ENCODE data around the gene GGNBP2. TPM values are rescaled to one million over a fixed set of nuclear protein-coding genes. Genes with fewer than 3 reads are reported as not detected.
A peak's percentile ranks its signal among the peaks of the same experiment; 100 is the strongest.

Gene GGNBP2, protein sequence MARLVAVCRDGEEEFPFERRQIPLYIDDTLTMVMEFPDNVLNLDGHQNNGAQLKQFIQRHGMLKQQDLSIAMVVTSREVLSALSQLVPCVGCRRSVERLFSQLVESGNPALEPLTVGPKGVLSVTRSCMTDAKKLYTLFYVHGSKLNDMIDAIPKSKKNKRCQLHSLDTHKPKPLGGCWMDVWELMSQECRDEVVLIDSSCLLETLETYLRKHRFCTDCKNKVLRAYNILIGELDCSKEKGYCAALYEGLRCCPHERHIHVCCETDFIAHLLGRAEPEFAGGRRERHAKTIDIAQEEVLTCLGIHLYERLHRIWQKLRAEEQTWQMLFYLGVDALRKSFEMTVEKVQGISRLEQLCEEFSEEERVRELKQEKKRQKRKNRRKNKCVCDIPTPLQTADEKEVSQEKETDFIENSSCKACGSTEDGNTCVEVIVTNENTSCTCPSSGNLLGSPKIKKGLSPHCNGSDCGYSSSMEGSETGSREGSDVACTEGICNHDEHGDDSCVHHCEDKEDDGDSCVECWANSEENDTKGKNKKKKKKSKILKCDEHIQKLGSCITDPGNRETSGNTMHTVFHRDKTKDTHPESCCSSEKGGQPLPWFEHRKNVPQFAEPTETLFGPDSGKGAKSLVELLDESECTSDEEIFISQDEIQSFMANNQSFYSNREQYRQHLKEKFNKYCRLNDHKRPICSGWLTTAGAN
- total RNA-seq (100 to 1,000 TPM; 105 to 190 (median 111) TPM), total RNA-seq (70.5 to 185 (median 148) reads per million in 29 experiments)
- 112 TPM for total RNA-seq (2013)

DNA sequence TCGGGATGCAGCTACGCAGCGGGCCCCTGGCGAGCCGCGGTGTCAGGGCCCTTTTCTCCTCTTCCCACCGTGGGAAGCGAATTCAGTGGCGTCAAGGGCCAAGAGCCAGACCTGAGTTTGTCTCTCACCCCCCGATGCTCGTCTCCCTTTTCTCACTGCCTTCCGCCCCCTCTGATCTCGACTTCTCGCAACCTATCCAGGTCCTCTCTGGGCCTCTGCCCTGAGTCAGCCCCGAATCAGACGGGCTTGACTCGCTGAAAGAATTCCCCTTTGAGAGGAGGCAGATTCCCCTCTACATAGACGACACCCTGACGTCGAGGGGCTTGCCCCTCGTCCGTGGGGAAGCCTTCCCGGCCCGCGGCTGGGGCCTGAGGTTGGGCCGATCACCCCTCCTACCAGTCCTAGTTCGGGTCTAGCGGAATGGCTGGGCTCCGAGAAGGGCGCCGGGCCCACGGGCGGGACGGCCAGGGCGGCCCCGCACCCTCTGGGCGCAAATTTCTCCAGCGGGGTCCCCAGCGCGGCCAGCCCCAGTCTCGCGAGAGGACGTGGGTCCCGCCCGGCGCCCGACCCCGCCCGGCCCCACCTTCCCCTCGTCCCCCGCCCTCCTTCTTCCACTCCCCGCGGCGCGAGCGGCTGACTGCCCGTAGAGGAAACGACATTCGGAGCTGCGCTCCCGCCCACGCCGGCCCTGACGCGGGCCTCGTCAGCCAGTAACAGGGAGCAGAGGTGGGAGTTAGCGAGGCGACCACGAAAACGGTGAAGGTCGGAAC is at the start of gene GGNBP2:
Gene GGNBP2, plus strand, starts transcription at position 613 of the 770 bp plus-strand sequence. CDS start 806 bp downstream, outside the sequence.
- DNase-seq (peak; percentile 80 to 97 (median 91)), ATAC-seq (replicated peaks in 1 of 4) (peak; percentile 74 to 77 (median 76))
- Histone ChIP-seq H3K27me3 (replicated peaks in 1 of 2; ENCODE audit: control insufficient read depth in 2 of 2, extremely low read depth in 1 of 2, insufficient read depth in 2 of 2, low read length in 1 of 2) (no peaks in the 10 kb centered on the region), H3K4me3 (ENCODE audit: control insufficient read depth in 1 of 2, extremely low read depth in 1 of 2, low read length in 1 of 2) (peak within 1 kb of the TSS; percentile 82 to 89), H3K27ac (ENCODE audit: low read length) (peak within 1 kb of the TSS; percentile 88), H3K9me3 (no peaks in the 10 kb centered on the region), H3K36me3 (ENCODE audit: control insufficient read depth in 2 of 2, extremely low read depth in 1 of 2, insufficient read depth in 1 of 2, low read length in 1 of 2) (peaks cover 0 to 10% of the 10 kb centered on the region in 2 donors), H3K4me1 (ENCODE audit: control insufficient read depth in 1 of 2, extremely low read depth in 1 of 2, insufficient read depth in 2 of 2, low read length in 2 of 2) (peaks cover 19 to 29% of the 10 kb centered on the region in 2 experiments)
- WGBS (ENCODE audit: insufficient coverage) = 0% methylated on average over 66 of the region's 71 CpGs
- Mint-ChIP-seq H3K27me3 (no peaks in the 10 kb centered on the region), H3K4me1 (peaks cover 33 to 38% (median 36%) of the 10 kb centered on the region in 3 donors), H3K27ac (peak within 1 kb of the TSS; percentile 95 to 96), H3K36me3 (peaks cover 7% of the 10 kb centered on the region), H3K9me3 (no peaks in the 10 kb centered on the region), H3K4me3 (peak within 1 kb of the TSS; percentile 92 to 96 (median 96))
- POLR2A ChIA-PET = interaction anchor here in 1 of 2 donors (2.1 kb wide), 1 partner anchor 9 kb away, joined by 11 read pairs; the partner anchor contains the start of genes MYO19 and PIGW
- CTCF ChIA-PET = interaction anchor here (0.6 to 1.0 kb wide), 5 partner anchors 9 to 959 kb away, joined by 3 to 5 read pairs (median 3); no protein-coding TSS in a partner anchor

DNA sequence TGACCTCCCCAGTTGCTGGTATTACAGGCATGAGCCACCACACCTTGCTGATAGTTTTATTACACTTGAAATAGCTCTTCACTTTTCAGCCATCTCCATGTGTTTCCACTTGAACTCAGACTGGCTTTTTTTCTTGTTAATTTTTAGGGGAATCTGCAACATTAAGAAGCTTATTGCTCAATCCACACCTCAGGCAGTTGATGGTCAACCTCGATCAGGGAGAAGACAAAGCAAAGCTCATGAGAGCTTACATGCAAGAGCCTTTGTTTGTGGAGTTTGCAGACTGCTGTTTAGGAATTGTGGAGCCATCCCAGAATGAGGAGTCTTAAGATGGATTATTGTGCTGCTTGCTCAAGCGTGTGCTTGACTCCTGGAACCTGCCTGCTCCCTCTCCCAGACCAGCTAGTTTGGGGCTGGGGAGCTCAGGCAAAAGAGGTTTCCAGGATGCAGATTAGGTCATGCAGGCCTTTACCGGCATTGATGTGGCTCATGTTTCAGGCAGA is 49.6 kb upstream of the GGNBP2 start:
- Histone ChIP-seq H3K4me1 (ENCODE audit: control insufficient read depth in 1 of 2, extremely low read depth in 1 of 2, insufficient read depth in 2 of 2, low read length in 2 of 2) (peaks cover 0 to 8% of the 10 kb centered on the region in 2 experiments), H3K36me3 (ENCODE audit: control insufficient read depth in 2 of 2, extremely low read depth in 1 of 2, insufficient read depth in 1 of 2, low read length in 1 of 2) (peaks cover 30 to 76% of the 10 kb centered on the region in 2 donors), H3K9me3 (no peaks in the 10 kb centered on the region), H3K4me3 (ENCODE audit: control insufficient read depth in 1 of 2, extremely low read depth in 1 of 2, low read length in 1 of 2) (no peak overlapping the region), H3K27ac (ENCODE audit: low read length) (no peak overlapping the region), H3K27me3 (replicated peaks in 1 of 2; ENCODE audit: control insufficient read depth in 2 of 2, extremely low read depth in 1 of 2, insufficient read depth in 2 of 2, low read length in 1 of 2) (no peaks in the 10 kb centered on the region)
- Mint-ChIP-seq H3K4me1 (peaks cover 17 to 26% (median 26%) of the 10 kb centered on the region in 3 donors), H3K27ac (no peak overlapping the region), H3K4me3 (no peak overlapping the region), H3K36me3 (peaks cover 37% of the 10 kb centered on the region), H3K9me3 (no peaks in the 10 kb centered on the region), H3K27me3 (no peaks in the 10 kb centered on the region)
- ChIA-PET CTCF (interaction anchor here in 1 of 2 donors (0.7 kb wide), 1 partner anchor 9 kb away, joined by 3 read pairs; the partner anchor contains the start of gene ZNHIT3), POLR2A (no interaction called here)
- ATAC-seq (replicated peaks in 1 of 4) (no peak), DNase-seq (no peak)
- WGBS (ENCODE audit: insufficient coverage) = 87% methylated on average over 3 of the region's 3 CpGs

DNA sequence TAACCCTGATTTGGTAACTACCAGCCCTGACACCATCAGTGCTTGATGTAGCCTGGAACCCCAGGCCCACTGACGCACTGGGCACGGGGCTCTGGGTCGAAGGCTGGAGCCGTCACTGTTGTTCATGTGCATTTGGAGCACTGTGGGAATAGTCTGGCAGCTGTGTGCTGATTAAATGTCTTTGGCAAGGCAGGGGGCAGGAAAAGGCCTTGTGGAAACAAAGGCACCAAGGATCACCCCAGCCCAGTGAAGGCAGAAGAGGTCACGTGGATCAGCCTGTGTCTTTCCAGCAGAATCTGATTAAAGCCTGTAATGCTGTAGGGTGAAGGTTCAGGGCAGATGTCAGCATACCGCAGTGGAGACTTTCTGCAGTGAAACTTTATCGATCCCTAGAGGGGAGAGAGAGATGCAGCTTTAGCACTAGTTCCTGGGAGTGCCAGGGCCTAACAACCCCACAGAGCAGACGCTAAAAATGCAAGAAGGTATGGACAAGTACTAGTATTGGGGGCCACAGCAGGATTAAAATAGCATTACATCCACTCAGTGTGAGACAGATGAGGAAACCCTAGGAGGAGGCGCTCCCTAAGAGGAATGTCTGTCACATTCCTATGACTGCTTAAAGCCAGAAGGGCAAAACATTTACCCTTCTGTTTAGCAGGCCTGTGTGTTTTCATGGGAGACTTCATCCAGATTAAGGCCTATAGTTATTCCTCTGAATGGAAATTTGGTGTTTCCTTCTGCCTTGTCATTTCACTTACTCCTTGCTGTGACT is 48.5 kb upstream of the GGNBP2 start:
- DNase-seq = peak in 1 of 35 experiments; percentile 9
- POLR2A ChIA-PET = no interaction called here
- Mint-ChIP-seq H3K4me1 (peaks cover 11 to 20% (median 20%) of the 10 kb centered on the region in 3 donors), H3K27me3 (no peaks in the 10 kb centered on the region), H3K9me3 (no peaks in the 10 kb centered on the region), H3K36me3 (peaks cover 35% of the 10 kb centered on the region), H3K4me3 (no peak overlapping the region), H3K27ac (no peak overlapping the region)
- peaks cover 29 to 82% of the 10 kb centered on the region in 2 donors for H3K36me3 ChIP-seq (ENCODE audit: control insufficient read depth in 2 of 2, extremely low read depth in 1 of 2, insufficient read depth in 1 of 2, low read length in 1 of 2)
- WGBS (ENCODE audit: insufficient coverage) = 94% methylated on average over 7 of the region's 9 CpGs
- no peak for ATAC-seq (replicated peaks in 1 of 4)
- no peaks in the 10 kb centered on the region for H3K9me3 ChIP-seq
- H3K4me3 ChIP-seq (ENCODE audit: control insufficient read depth in 1 of 2, extremely low read depth in 1 of 2, low read length in 1 of 2) = no peak overlapping the region
- no peaks in the 10 kb centered on the region for H3K27me3 ChIP-seq (replicated peaks in 1 of 2; ENCODE audit: control insufficient read depth in 2 of 2, extremely low read depth in 1 of 2, insufficient read depth in 2 of 2, low read length in 1 of 2)
- CTCF ChIA-PET = interaction anchor here in 1 of 2 donors (0.6 kb wide), 1 partner anchor 72 kb away, joined by 3 read pairs; no protein-coding TSS in a partner anchor
- no peak overlapping the region for H3K27ac ChIP-seq (ENCODE audit: low read length)
- H3K4me1 ChIP-seq (ENCODE audit: control insufficient read depth in 1 of 2, extremely low read depth in 1 of 2, insufficient read depth in 2 of 2, low read length in 2 of 2) = peaks cover 0 to 2% of the 10 kb centered on the region in 2 experiments

DNA sequence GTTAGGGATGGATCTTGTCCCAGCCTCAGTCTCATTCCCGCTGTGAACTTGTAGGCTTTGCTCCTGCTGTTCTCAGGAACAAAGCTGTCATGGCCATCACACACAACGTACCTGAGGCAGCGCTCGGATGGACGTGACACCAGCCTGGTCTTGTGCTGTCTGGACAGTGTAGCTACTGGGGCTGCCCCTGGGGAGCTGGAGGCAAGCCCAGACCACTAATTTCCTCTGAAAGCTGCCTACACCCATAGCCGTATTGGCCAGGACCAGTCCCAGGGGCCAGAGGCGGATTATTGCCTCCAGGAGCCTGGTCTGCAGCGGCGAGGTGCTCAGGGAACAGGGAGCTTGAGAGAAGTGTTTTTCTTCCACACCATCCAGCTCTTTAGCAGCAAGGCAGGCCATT is 46.6 kb upstream of the GGNBP2 start:
- H3K27ac ChIP-seq (ENCODE audit: low read length) = no peak overlapping the region
- H3K36me3 ChIP-seq (ENCODE audit: control insufficient read depth in 2 of 2, extremely low read depth in 1 of 2, insufficient read depth in 1 of 2, low read length in 1 of 2) = peaks cover 14 to 74% of the 10 kb centered on the region in 2 donors
- 96% methylated on average over 5 of the region's 9 CpGs for WGBS (ENCODE audit: insufficient coverage)
- DNase-seq (peak in 1 of 35 experiments; percentile 8), ATAC-seq (replicated peaks in 1 of 4) (no peak)
- Mint-ChIP-seq H3K9me3 (no peaks in the 10 kb centered on the region), H3K27ac (no peak overlapping the region), H3K27me3 (no peaks in the 10 kb centered on the region), H3K36me3 (peaks cover 24% of the 10 kb centered on the region), H3K4me1 (peaks cover 0 to 3% (median 3%) of the 10 kb centered on the region in 3 donors), H3K4me3 (no peak overlapping the region)
- no peaks in the 10 kb centered on the region for H3K4me1 ChIP-seq (ENCODE audit: control insufficient read depth in 1 of 2, extremely low read depth in 1 of 2, insufficient read depth in 2 of 2, low read length in 2 of 2)
- no peaks in the 10 kb centered on the region for H3K27me3 ChIP-seq (replicated peaks in 1 of 2; ENCODE audit: control insufficient read depth in 2 of 2, extremely low read depth in 1 of 2, insufficient read depth in 2 of 2, low read length in 1 of 2)
- no peak overlapping the region for H3K4me3 ChIP-seq (ENCODE audit: control insufficient read depth in 1 of 2, extremely low read depth in 1 of 2, low read length in 1 of 2)
- H3K9me3 ChIP-seq = no peaks in the 10 kb centered on the region
- POLR2A ChIA-PET = interaction anchor here in 1 of 2 donors (0.6 kb wide), 1 partner anchor 8 kb away, joined by 10 read pairs; no protein-coding TSS in a partner anchor
- CTCF ChIA-PET = interaction anchor here in 1 of 2 donors (0.9 kb wide), 1 partner anchor 8 kb away, joined by 3 read pairs; no protein-coding TSS in a partner anchor

DNA sequence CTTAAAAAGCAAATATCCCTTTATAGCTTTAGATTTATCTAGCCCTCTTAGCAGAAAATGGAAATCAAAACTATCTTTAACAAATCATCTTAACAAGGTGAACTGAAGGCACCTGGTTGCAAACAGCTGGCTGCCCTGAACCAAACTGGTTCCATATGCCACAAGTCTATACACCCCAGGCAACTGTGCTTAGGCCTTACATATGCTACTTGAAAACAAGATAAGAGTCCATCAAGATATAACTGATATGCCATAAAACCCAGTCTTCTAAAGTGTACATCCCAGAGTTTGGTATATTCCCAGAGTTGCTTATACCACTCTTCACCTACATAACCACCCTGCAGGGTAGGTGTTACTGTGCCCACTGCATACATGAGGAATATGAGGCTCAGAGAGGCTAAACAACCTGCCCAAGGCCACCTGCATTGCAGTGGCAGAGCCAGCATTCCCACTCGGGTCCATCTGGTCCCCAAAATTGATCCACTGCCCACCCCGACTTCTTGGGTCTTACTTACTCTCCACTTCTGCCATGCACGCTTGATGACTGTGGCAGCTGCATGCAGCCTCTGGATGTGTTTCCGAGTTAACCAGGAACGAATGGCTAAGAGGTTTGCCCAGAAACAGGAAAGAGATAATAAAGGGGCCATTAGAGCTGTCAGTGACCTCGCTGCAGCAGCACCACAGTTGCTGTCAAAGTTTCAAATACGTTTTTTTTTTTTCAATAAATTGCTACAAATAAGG is 46.0 kb upstream of the GGNBP2 start:
- Histone ChIP-seq H3K4me3 (ENCODE audit: control insufficient read depth in 1 of 2, extremely low read depth in 1 of 2, low read length in 1 of 2) (no peak overlapping the region), H3K36me3 (ENCODE audit: control insufficient read depth in 2 of 2, extremely low read depth in 1 of 2, insufficient read depth in 1 of 2, low read length in 1 of 2) (peaks cover 11 to 74% of the 10 kb centered on the region in 2 donors), H3K27me3 (replicated peaks in 1 of 2; ENCODE audit: control insufficient read depth in 2 of 2, extremely low read depth in 1 of 2, insufficient read depth in 2 of 2, low read length in 1 of 2) (no peaks in the 10 kb centered on the region), H3K9me3 (no peaks in the 10 kb centered on the region), H3K27ac (ENCODE audit: low read length) (no peak overlapping the region), H3K4me1 (ENCODE audit: control insufficient read depth in 1 of 2, extremely low read depth in 1 of 2, insufficient read depth in 2 of 2, low read length in 2 of 2) (no peaks in the 10 kb centered on the region)
- Mint-ChIP-seq H3K4me1 (peaks cover 0 to 3% (median 3%) of the 10 kb centered on the region in 3 donors), H3K27me3 (no peaks in the 10 kb centered on the region), H3K36me3 (peaks cover 24% of the 10 kb centered on the region), H3K4me3 (no peak overlapping the region), H3K9me3 (no peaks in the 10 kb centered on the region), H3K27ac (peak overlapping the region in 1 of 2 donors; percentile 52)
- ATAC-seq (replicated peaks in 1 of 4) (no peak), DNase-seq (no peak)
- POLR2A ChIA-PET = interaction anchor here in 1 of 2 donors (0.6 to 0.7 kb wide), 2 partner anchors 9 to 1216 kb away, joined by 4 to 10 read pairs; no protein-coding TSS in a partner anchor
- CTCF ChIA-PET = interaction anchor here in 1 of 2 donors (0.9 kb wide), 1 partner anchor 9 kb away, joined by 3 read pairs; no protein-coding TSS in a partner anchor
- WGBS (ENCODE audit: insufficient coverage) = 93% methylated on average over 4 of the region's 7 CpGs

Measured in T-cell (primary cell).